ENCODE measurements around the gene CA11. TPM values are rescaled to one million over a fixed set of nuclear protein-coding genes. Genes with fewer than 3 reads are reported as not detected.

CA11 gene
- total and polyA plus RNA-seq, 12 donors, result 1.8 to 24.5 (median 3.8) TPM

GRCh38 chr19:48609571-48610108 is 36.3 kb downstream of the CA11 start:
- Histone ChIP-seq H3K36me3 (peaks cover 0 to under 1% (median 0%) of the 10 kb centered on the region in 9 donors), H3K4me3 (no peak overlapping the region), H3K9me3 (no peaks in the 10 kb centered on the region), H3K27me3 (no peaks in the 10 kb centered on the region), H3K4me1 (peaks cover 0 to 7% (median 0%) of the 10 kb centered on the region in 9 donors), H3K27ac (no peak overlapping the region)
- no peak for DNase-seq
- intact Hi-C loops (cut with DNase I), result no loop called here
- no peak for TF ChIP-seq CTCF (IDR thresholded peaks at IDR 0.05)
- ATAC-seq, result no peak
- 91 to 93% methylated on average over 20 of the region's 20 CpGs for WGBS, 2 donors

DNA sequence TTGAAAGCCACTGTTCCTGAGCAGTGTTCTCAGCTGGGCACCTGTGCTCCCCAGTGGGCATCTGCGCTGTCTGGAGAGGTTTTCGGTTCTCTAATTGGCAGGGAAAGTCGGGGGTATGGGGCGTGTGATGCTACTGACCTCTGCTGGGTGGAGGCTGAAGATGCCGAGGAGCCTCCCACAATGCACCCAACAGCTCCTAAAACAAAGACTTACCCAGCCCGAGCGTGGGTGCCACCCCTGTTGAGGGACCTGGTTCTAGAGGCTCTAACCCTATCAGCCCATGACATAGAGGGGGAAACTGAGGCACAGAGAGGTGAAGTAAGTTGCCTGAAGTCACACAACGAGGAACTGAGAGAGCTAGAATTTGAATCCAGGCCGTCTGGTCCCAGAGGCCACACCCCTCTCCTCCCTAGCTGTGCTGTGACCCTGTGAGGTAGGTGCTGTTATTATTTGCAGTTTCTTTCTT is 37.2 kb downstream of the CA11 start:
- 15 to 20% methylated on average over 9 of the region's 9 CpGs for WGBS, 2 donors
- Histone ChIP-seq H3K4me3 (no peak overlapping the region), H3K27me3 (no peaks in the 10 kb centered on the region), H3K9me3 (no peaks in the 10 kb centered on the region), H3K36me3 (no peaks in the 10 kb centered on the region), H3K4me1 (peaks cover 0 to 7% (median 0%) of the 10 kb centered on the region in 9 donors), H3K27ac (no peak overlapping the region)
- DNase-seq (no peak), ATAC-seq (peak in 7 of 8 donors; percentile 25 to 71 (median 41))
- intact Hi-C loops (cut with DNase I), result no loop called here
- peak in 8 of 9 donors; percentile 22 to 58 (median 48) for TF ChIP-seq CTCF (IDR thresholded peaks at IDR 0.05)

- H3K9me3 ChIP-seq, result no peaks in the 10 kb centered on the region
- H3K36me3 ChIP-seq, result no peaks in the 10 kb centered on the region
- no peak overlapping the region for H3K27ac ChIP-seq
Observed at GRCh38 chr19:48607359-48607755, 38.6 kb downstream of the CA11 start.

More at GRCh38 chr19:48607359-48607755, 38.6 kb downstream of the CA11 start:
- H3K4me3 ChIP-seq, result no peak overlapping the region
- intact Hi-C loops (cut with DNase I), result no loop called here
- ATAC-seq (no peak), DNase-seq (no peak)
- TF ChIP-seq CTCF (IDR thresholded peaks at IDR 0.05), result no peak
- H3K4me1 ChIP-seq, result peaks cover 0 to 7% (median 0%) of the 10 kb centered on the region in 9 donors
- WGBS, 2 donors, result 84 to 88% methylated on average over 7 of the region's 7 CpGs
- no peaks in the 10 kb centered on the region for H3K27me3 ChIP-seq
